Mesenchymal stem cell (in vitro differentiated cells and primary cell): ENCODE data around the gene C2.

Source experiments
- DNase-seq: peaks from one replicate; pipeline ENCODE4 v3.0.0-alpha.2; 2013
- H2AFZ ChIP-seq: one replicate; pipeline ENCODE4 v1.6.1; 2013; ENCODE audit warnings: low read depth, mild to moderate bottlenecking, control low read depth, inconsistent platforms, low read length, moderate library complexity
- H2AK5ac ChIP-seq: 2 replicates; pipeline ENCODE4 v1.6.1; 2013; ENCODE audit warnings: low read length, moderate library complexity, mild to moderate bottlenecking, inconsistent platforms; ENCODE audit not compliant: severe bottlenecking
- H2BK120ac ChIP-seq: one replicate; pipeline ENCODE4 v1.6.1; 2013; ENCODE audit warnings: low read depth, mild to moderate bottlenecking, inconsistent platforms, low read length, moderate library complexity
- H2BK12ac ChIP-seq, 2 experiments: one replicate each; pipeline ENCODE4 v1.6.1; 2013; ENCODE audit warnings: inconsistent platforms in 2 of 2, low read length in 2 of 2, mild to moderate bottlenecking in 2 of 2, moderate library complexity in 2 of 2, control low read depth in 1 of 2
- H2BK15ac ChIP-seq: one replicate; pipeline ENCODE4 v1.6.1; 2013; ENCODE audit warnings: mild to moderate bottlenecking, low read depth, inconsistent platforms; ENCODE audit not compliant: poor library complexity, severe bottlenecking
- H2BK5ac ChIP-seq: 2 replicates; pipeline ENCODE4 v1.6.1; 2013; ENCODE audit warnings: low read depth, mild to moderate bottlenecking, low read length, control low read depth, inconsistent platforms; ENCODE audit not compliant: poor library complexity, severe bottlenecking
- H3K14ac ChIP-seq, 2 experiments: one replicate each; pipeline ENCODE4 v1.6.1; 2013; ENCODE audit warnings: inconsistent platforms in 2 of 2, low read length in 2 of 2, control low read depth in 1 of 2, mild to moderate bottlenecking in 1 of 2, moderate library complexity in 1 of 2
- H3K18ac ChIP-seq, 2 experiments: one replicate each; pipeline ENCODE4 v1.6.1; 2013; ENCODE audit warnings: inconsistent platforms in 2 of 2, low read length in 2 of 2, control low read depth in 1 of 2, low read depth in 1 of 2, mild to moderate bottlenecking in 1 of 2
- H3K23ac ChIP-seq, 2 experiments: one replicate each; pipeline ENCODE4 v1.6.1; 2013; ENCODE audit warnings: inconsistent platforms in 2 of 2, low read length in 2 of 2, mild to moderate bottlenecking in 2 of 2, moderate library complexity in 2 of 2, control low read depth in 1 of 2
- H3K27ac ChIP-seq: 2 replicates; pipeline ENCODE4 v1.5.1; 2013; ENCODE audit warnings: mild to moderate bottlenecking, moderate library complexity, low read length, control low read depth, inconsistent platforms; ENCODE audit not compliant: poor library complexity, severe bottlenecking
- H3K27me3 ChIP-seq, 2 experiments: 2 replicates each; pipeline versions ENCODE4 v1.6.1 to v1.7.0; 2013; ENCODE audit warnings: low read length in 2 of 2, mild to moderate bottlenecking in 2 of 2, moderate library complexity in 2 of 2, control low read depth in 1 of 2, inconsistent platforms in 1 of 2; ENCODE audit not compliant: control insufficient read depth in 1 of 2, insufficient read depth in 1 of 2
- H3K36me3 ChIP-seq, 2 experiments: 2 replicates each; pipeline versions ENCODE4 v1.6.1 to v1.7.0; 2013; ENCODE audit warnings: low read length in 2 of 2, control low read depth in 1 of 2, inconsistent platforms in 1 of 2, low read depth in 1 of 2, mild to moderate bottlenecking in 1 of 2; ENCODE audit not compliant: insufficient read depth in 2 of 2, control insufficient read depth in 1 of 2
- H3K4ac ChIP-seq, 2 experiments: one replicate each; pipeline ENCODE4 v1.6.1; 2013; ENCODE audit warnings: inconsistent platforms in 2 of 2, low read length in 2 of 2, mild to moderate bottlenecking in 2 of 2, moderate library complexity in 2 of 2, control low read depth in 1 of 2, low read depth in 1 of 2
- H3K4me1 ChIP-seq: 2 replicates; pipeline ENCODE4 v1.6.1; 2013; ENCODE audit warnings: low read depth, low read length, control low read depth; ENCODE audit not compliant: control insufficient read depth, insufficient read depth
- H3K4me2 ChIP-seq: 2 replicates; pipeline ENCODE4 v1.6.1; 2013; ENCODE audit warnings: low read length, mild to moderate bottlenecking, inconsistent platforms; ENCODE audit not compliant: poor library complexity, severe bottlenecking
- H3K4me3 ChIP-seq, 2 experiments: 2 replicates each; pipeline versions ENCODE4 v1.5.1 to v1.7.0; 2013; ENCODE audit warnings: low read length in 2 of 2, mild to moderate bottlenecking in 2 of 2, control low read depth in 1 of 2, low read depth in 1 of 2; ENCODE audit not compliant: insufficient read depth in 1 of 2
- H3K79me1 ChIP-seq: replicated peaks from 2 replicates; pipeline ENCODE4 v1.6.1; 2013; ENCODE audit warnings: mild to moderate bottlenecking, control low read depth, low read length, inconsistent platforms; ENCODE audit not compliant: poor library complexity, severe bottlenecking
- H3K9ac ChIP-seq: 2 replicates; pipeline ENCODE4 v1.7.0; 2013; ENCODE audit warnings: mild to moderate bottlenecking, low read length, moderate library complexity
- H3K9me3 ChIP-seq: 2 replicates; pipeline ENCODE4 v1.7.0; 2013; ENCODE audit warnings: mild to moderate bottlenecking, low read length; ENCODE audit not compliant: control insufficient read depth
- H4K8ac ChIP-seq: one replicate; pipeline ENCODE4 v1.6.1; 2013; ENCODE audit warnings: inconsistent platforms, mild to moderate bottlenecking, low read length, moderate library complexity
- H4K91ac ChIP-seq: one replicate; pipeline ENCODE4 v1.6.1; 2013; ENCODE audit warnings: mild to moderate bottlenecking, low read length, inconsistent platforms
- WGBS: methylation state at CpG from one replicate; pipeline ENCODE4 v1.1.7; 2013; ENCODE audit warnings: mixed read lengths; 5-methylcytosine and 5-hydroxymethylcytosine counted together

Gene C2

DNA sequence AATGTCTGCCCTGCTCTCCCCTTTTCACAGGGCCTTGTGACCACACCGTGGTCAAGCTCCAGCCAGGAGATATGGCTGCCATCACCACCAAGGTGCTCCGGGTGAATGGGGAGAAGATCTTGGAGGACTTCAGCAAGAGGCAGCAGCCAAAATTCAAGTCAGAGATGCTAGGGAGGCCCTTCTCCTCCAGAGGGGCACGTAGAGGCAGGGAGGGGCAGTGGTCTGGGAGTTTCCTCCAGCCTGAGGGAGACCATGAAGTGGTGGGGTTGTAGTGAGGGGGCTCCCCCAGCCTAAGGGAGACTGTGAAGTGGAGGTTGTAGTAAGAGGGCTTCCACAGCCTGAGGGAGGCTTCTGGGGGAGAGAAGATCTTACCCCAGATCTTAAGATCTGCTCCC, 40.4 kb downstream of the C2 start:
- Histone ChIP-seq H2BK15ac (no peak overlapping the region), H3K27ac (no peak overlapping the region), H3K4me1 (peaks cover 30% of the 10 kb centered on the region), H4K8ac (no peak overlapping the region), H2AK5ac (no peak overlapping the region), H4K91ac (no peak overlapping the region), H3K4ac (no peak overlapping the region), H3K9ac (no peak overlapping the region), H2AFZ (no peak overlapping the region), H3K23ac (no peak overlapping the region), H3K4me3 (no peak overlapping the region), H2BK12ac (no peak overlapping the region), H3K14ac (no peak overlapping the region), H3K18ac (no peak overlapping the region), H2BK5ac (no peak overlapping the region), H3K79me1 (peaks cover 40% of the 10 kb centered on the region), H3K9me3 (no peaks in the 10 kb centered on the region), H3K27me3 (no peaks in the 10 kb centered on the region), H2BK120ac (no peak overlapping the region), H3K4me2 (no peak overlapping the region), H3K36me3 (peaks cover 73 to 77% of the 10 kb centered on the region in 2 experiments)
- DNase-seq: no peak
- 92% methylated on average over 3 of the region's 3 CpGs for WGBS

DNA sequence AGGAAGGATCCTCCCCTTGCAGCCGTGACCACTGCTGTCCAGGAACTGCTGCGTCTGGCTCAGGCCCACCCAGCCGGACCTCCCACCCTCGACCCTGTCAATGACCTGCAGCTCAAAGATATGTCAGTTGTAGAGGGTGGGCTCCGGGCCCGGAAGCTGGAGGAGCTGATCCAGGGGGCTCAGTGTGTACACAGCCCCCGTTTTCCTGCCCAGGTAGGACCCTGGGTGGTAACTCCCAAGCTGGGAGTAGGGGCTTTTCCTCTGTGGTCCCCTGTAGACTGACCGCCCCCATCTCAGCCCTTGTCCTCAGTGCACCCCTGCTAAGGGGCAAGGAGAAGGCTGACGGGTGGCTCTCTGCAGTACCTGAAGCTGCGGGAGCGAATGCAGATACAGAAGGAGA, 40.8 kb downstream of the C2 start:
- Histone ChIP-seq H3K4ac (no peak overlapping the region), H4K8ac (no peak overlapping the region), H3K4me1 (peaks cover 32% of the 10 kb centered on the region), H2BK5ac (no peak overlapping the region), H4K91ac (no peak overlapping the region), H2BK12ac (no peak overlapping the region), H3K36me3 (peaks cover 69 to 72% of the 10 kb centered on the region in 2 experiments), H3K23ac (no peak overlapping the region), H2BK120ac (no peak overlapping the region), H2AFZ (no peak overlapping the region), H3K9ac (no peak overlapping the region), H3K27ac (no peak overlapping the region), H2BK15ac (no peak overlapping the region), H3K79me1 (peaks cover 37% of the 10 kb centered on the region), H3K4me2 (no peak overlapping the region), H3K27me3 (no peaks in the 10 kb centered on the region), H3K18ac (no peak overlapping the region), H2AK5ac (no peak overlapping the region), H3K9me3 (no peaks in the 10 kb centered on the region), H3K4me3 (no peak overlapping the region), H3K14ac (no peak overlapping the region)
- DNase-seq: no peak
- 94% methylated on average over 11 of the region's 11 CpGs for WGBS

GRCh38 chr6:31968791-31969711, 41.5 kb downstream of the C2 start:
- Histone ChIP-seq H2AFZ (no peak overlapping the region), H4K91ac (no peak overlapping the region), H3K79me1 (peaks cover 38% of the 10 kb centered on the region), H3K4me1 (peaks cover 32% of the 10 kb centered on the region), H3K4ac (no peak overlapping the region), H3K4me3 (no peak overlapping the region), H4K8ac (no peak overlapping the region), H2AK5ac (no peak overlapping the region), H3K9me3 (no peaks in the 10 kb centered on the region), H2BK120ac (no peak overlapping the region), H3K18ac (no peak overlapping the region), H3K23ac (no peak overlapping the region), H2BK15ac (no peak overlapping the region), H3K14ac (no peak overlapping the region), H3K4me2 (no peak overlapping the region), H3K36me3 (peaks cover 62 to 70% of the 10 kb centered on the region in 2 experiments), H3K27me3 (no peaks in the 10 kb centered on the region), H3K9ac (peak overlapping the region; percentile 99), H2BK5ac (no peak overlapping the region), H3K27ac (peak overlapping the region; percentile 17), H2BK12ac (no peak overlapping the region)
- WGBS: 98% methylated on average over 20 of the region's 23 CpGs
- no peak for DNase-seq

DNA sequence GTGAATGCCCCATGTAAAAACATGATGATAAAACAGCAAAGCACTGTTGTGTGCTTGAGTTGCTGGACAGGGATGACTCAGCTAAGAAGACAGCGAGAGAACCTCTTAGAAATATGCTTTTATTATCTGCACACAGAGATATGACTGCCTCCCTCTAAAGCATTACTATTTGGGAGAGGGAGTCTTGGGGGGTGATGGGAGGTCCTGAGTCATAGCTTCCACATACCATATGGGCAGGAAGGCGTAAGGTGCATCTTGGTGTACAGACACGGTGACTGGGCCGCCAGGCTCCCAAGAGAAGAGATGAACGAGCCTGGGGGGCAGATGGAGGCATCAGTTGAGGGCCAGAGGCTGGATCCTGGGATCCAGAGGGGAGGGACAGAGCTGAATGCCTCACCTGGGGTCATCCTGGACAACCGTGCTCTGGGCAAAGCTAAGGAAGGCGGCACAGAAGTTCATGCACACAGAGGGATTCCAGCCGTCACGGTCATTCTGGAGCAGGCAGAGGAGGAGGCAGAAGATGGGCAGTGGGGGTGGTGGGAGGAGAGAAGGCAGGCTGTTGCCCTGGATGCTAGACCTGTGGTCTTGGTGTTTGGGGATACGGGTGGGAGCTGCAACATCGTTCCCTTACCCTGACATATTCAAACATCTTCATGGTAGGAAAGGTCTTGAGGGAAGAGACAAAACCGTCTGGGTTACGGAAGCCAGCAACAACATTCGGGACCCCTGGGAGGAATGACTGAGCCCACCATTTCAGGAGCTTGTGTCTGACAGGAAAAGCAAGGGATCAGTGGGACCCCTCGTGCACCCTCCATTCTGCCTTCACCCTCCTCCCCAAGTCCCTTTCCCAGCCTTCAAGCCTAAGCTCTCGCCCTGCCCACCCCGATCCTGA, 42.4 kb downstream of the C2 start:
- Histone ChIP-seq H3K14ac (no peak overlapping the region), H4K8ac (no peak overlapping the region), H4K91ac (no peak overlapping the region), H2AFZ (no peak overlapping the region), H2BK5ac (no peak overlapping the region), H3K79me1 (peaks cover 35% of the 10 kb centered on the region), H3K36me3 (peaks cover 59 to 69% of the 10 kb centered on the region in 2 experiments), H3K4me2 (no peak overlapping the region), H3K4ac (no peak overlapping the region), H3K23ac (no peak overlapping the region), H2BK120ac (no peak overlapping the region), H3K27me3 (no peaks in the 10 kb centered on the region), H2AK5ac (no peak overlapping the region), H3K4me1 (peaks cover 32% of the 10 kb centered on the region), H3K18ac (no peak overlapping the region), H3K27ac (peak overlapping the region; percentile 38), H2BK15ac (no peak overlapping the region), H3K9me3 (no peaks in the 10 kb centered on the region), H3K9ac (peak overlapping the region; percentile 99), H2BK12ac (no peak overlapping the region), H3K4me3 (peak overlapping the region in 1 of 2 experiments; percentile 92)
- DNase-seq: peak; percentile 25
- WGBS: 90% methylated on average over 15 of the region's 17 CpGs
